Neural crest cell (in vitro differentiated cells): Measurements from ENCODE around the gene CPT1C. TPM values are rescaled to one million over a fixed set of nuclear protein-coding genes. Genes with fewer than 3 reads are reported as not detected.

Experiments
- DNase-seq: peaks from one replicate; pipeline ENCODE4 v3.0.0; 2021; ENCODE audit warnings: low read depth, mixed read lengths, low spot score
- H3K27ac Mint-ChIP-seq: one replicate; pipeline ENCODE4 v1.8.0; 2021; ENCODE audit warnings: mild to moderate bottlenecking, mixed read lengths; ENCODE audit not compliant: unreplicated experiment
- H3K27me3 Mint-ChIP-seq: 2 replicates; pipeline ENCODE4 v1.8.0; 2021; ENCODE audit warnings: low read depth, mild to moderate bottlenecking, mixed read lengths
- H3K36me3 Mint-ChIP-seq: 2 replicates; pipeline ENCODE4 v1.8.0; 2021; ENCODE audit warnings: low read depth, mild to moderate bottlenecking, mixed read lengths
- H3K4me1 Mint-ChIP-seq: 2 replicates; pipeline ENCODE4 v1.8.0; 2021; ENCODE audit warnings: mixed read lengths
- H3K4me3 Mint-ChIP-seq: one replicate; pipeline ENCODE4 v1.8.0; 2021; ENCODE audit warnings: mild to moderate bottlenecking, mixed read lengths
- H3K9me3 Mint-ChIP-seq: 2 replicates; pipeline ENCODE4 v1.8.0; 2021; ENCODE audit warnings: mixed read lengths
- total RNA-seq: library from RNA; stranded (reverse); gene quantifications from 2 replicates; pipeline ENCODE4 v1.2.1, GENCODE V29; 2021
- TF ChIP-seq, protein P1 (sequence below): fragments of 200-600 bp; sonication (generic); conservative IDR thresholded peaks from 2 replicates; pipeline ENCODE4 v1.5.0; 2021; ENCODE audit warnings: antibody characterized with exemption, mild to moderate bottlenecking

The CPT1C gene
- total RNA-seq, 1 donor from 2014 or later = 87.7 TPM

DNA sequence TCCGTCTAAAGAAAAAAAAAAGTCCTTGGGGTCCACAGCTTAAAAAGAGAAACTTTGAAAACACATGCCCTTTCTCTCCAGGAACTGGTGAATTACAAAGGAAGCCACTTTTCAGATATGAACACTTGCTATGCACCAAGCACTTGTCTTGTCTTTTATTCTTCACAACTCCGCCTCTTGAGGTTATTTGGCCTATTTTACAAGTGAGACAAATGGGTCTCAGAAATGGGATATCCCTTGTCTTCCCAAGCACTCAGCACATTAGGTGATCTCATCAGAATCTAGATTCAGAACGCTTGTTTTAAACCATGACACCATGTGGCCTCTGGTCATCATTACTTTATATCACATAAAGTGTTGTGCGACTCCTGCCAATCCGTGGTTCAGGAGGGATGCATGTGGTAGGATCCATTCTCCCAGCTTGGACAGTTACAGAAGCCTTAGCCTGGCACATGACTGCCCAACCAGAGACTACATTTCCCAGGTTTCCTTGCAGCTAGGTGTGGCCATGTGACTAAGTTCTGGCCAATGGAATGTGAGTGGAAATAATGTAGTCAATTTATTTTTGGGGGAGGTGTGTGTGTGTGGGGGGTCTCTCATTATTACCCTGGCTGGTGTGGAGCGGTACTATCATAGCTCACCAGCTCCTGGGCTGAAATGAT is 58.3 kb downstream of the CPT1C start:
- H3K4me3 Mint-ChIP-seq = no peak overlapping the region
- no peaks in the 10 kb centered on the region for H3K27me3 Mint-ChIP-seq
- TF ChIP-seq, protein P1, sequence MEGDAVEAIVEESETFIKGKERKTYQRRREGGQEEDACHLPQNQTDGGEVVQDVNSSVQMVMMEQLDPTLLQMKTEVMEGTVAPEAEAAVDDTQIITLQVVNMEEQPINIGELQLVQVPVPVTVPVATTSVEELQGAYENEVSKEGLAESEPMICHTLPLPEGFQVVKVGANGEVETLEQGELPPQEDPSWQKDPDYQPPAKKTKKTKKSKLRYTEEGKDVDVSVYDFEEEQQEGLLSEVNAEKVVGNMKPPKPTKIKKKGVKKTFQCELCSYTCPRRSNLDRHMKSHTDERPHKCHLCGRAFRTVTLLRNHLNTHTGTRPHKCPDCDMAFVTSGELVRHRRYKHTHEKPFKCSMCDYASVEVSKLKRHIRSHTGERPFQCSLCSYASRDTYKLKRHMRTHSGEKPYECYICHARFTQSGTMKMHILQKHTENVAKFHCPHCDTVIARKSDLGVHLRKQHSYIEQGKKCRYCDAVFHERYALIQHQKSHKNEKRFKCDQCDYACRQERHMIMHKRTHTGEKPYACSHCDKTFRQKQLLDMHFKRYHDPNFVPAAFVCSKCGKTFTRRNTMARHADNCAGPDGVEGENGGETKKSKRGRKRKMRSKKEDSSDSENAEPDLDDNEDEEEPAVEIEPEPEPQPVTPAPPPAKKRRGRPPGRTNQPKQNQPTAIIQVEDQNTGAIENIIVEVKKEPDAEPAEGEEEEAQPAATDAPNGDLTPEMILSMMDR = no peak
- H3K9me3 Mint-ChIP-seq = peaks cover 3% of the 10 kb centered on the region
- H3K27ac Mint-ChIP-seq = no peak overlapping the region
- no peaks in the 10 kb centered on the region for H3K36me3 Mint-ChIP-seq
- DNase-seq = no peak
- no peaks in the 10 kb centered on the region for H3K4me1 Mint-ChIP-seq

DNA sequence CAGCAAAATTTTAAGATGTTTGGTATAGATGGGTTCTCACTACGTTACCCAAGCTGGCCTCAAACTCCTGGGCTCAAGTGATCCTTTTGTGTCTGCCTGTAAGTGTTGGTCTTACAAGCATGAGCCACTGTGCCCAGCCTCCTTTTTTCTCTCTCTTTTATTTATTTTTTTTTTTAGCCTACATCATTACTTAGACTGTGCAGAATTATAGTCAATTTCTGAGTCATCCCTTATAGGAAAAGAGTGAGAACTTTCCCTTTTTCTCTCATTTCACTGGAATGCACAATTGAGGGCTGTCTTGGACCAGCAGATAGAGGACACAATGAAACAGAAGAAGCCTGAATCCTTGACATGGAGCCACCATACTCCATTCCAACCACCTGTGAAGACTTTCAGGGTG is 58.9 kb downstream of the CPT1C start:
- Mint-ChIP-seq H3K36me3 (no peaks in the 10 kb centered on the region), H3K4me1 (no peaks in the 10 kb centered on the region), H3K27me3 (no peaks in the 10 kb centered on the region), H3K4me3 (no peak overlapping the region), H3K27ac (no peak overlapping the region), H3K9me3 (peaks cover 2% of the 10 kb centered on the region)
- no peak for DNase-seq
- TF ChIP-seq, protein P1 = no peak

- Mint-ChIP-seq H3K9me3 (no peaks in the 10 kb centered on the region), H3K4me1 (no peaks in the 10 kb centered on the region), H3K4me3 (no peak overlapping the region), H3K27ac (no peak overlapping the region), H3K27me3 (peaks cover 5% of the 10 kb centered on the region), H3K36me3 (no peaks in the 10 kb centered on the region)
- no peak for DNase-seq
- TF ChIP-seq, protein P1 = no peak
These were observed 61.8 kb downstream of the CPT1C start for GRCh38 chr19:49752701-49753100.

GRCh38 chr19:49755956-49756355 is 65.0 kb downstream of the CPT1C start:
- Mint-ChIP-seq H3K27ac (no peak overlapping the region), H3K4me1 (no peaks in the 10 kb centered on the region), H3K27me3 (peaks cover 16% of the 10 kb centered on the region), H3K9me3 (no peaks in the 10 kb centered on the region), H3K4me3 (no peak overlapping the region), H3K36me3 (no peaks in the 10 kb centered on the region)
- TF ChIP-seq, protein P1 = no peak
- DNase-seq = no peak

- Mint-ChIP-seq H3K4me1 (no peaks in the 10 kb centered on the region), H3K36me3 (no peaks in the 10 kb centered on the region), H3K27me3 (peaks cover 16% of the 10 kb centered on the region), H3K9me3 (no peaks in the 10 kb centered on the region), H3K4me3 (no peak overlapping the region), H3K27ac (no peak overlapping the region)
- no peak for DNase-seq
- TF ChIP-seq, protein P1 = no peak
These were observed 67.4 kb downstream of the CPT1C start for GRCh38 chr19:49758292-49758691.
